ENCODE data around the gene CCDC148. TPM values are rescaled to one million over a fixed set of nuclear protein-coding genes. Genes with fewer than 3 reads are reported as not detected.
"Not testable (repeated sequence)": the region's sequence is repeated elsewhere in the genome, so short reads cannot be mapped to it uniquely, and the experiment has no call there.

Gene CCDC148
- total RNA-seq, 3 donors from 2014 or later, result 0.14 TPM; not detected in 2

DNA sequence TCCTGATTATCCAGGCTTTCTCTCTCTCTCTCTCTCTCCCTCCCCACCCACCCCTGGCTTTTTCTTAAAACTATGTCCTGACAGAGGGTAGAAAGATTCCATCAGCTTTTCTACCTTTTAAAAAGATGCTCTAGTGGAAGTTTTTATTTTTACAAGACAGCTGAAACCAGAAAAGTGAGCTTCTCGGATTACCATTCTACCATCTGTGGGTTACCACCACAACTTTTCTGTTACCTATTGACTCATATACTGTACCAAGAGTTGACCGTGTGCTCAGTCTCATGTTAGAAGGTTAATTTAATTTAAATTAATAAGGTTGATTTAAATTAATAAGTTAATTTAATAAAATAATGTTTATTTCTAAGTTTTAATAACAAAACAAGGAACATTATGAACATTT lies 217.3 kb downstream of the CCDC148 start:
- DNase-seq (no peak), ATAC-seq (no peak)
- H3K9me3 Mint-ChIP-seq, result no peaks in the 10 kb centered on the region
- no peaks in the 10 kb centered on the region for H3K36me3 Mint-ChIP-seq (ENCODE audit: insufficient read depth)
- H3K27me3 Mint-ChIP-seq (ENCODE audit: low read depth), result peaks cover 2% of the 10 kb centered on the region
- no peaks in the 10 kb centered on the region for H3K4me1 Mint-ChIP-seq (ENCODE audit: low read depth)
- H3K4me3 Mint-ChIP-seq, result no peak overlapping the region

DNA sequence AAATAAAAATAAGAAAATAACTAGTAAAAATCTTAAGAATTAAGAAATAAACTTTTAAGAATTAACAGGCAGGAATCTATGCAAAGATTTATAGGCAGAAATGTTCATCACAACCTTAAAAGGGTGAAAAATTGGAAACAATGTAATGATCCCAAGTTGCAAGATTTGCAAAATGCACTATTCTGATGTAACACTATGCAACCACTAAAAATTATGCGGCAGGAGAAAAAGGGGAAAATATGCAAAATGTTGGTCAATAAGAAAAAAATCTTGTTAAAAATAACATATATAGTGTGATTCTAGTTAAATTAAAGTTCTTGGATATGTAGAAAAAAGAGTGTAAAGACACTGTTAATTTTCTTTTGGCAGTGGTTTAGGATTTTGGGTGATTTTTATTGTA lies 222.1 kb downstream of the CCDC148 start:
- ATAC-seq (no peak), DNase-seq (no peak)
- H3K4me3 Mint-ChIP-seq, result no peak overlapping the region
- peaks cover 2% of the 10 kb centered on the region for H3K27me3 Mint-ChIP-seq (ENCODE audit: low read depth)
- no peaks in the 10 kb centered on the region for H3K9me3 Mint-ChIP-seq
- no peaks in the 10 kb centered on the region for H3K4me1 Mint-ChIP-seq (ENCODE audit: low read depth)
- H3K36me3 Mint-ChIP-seq (ENCODE audit: insufficient read depth), result no peaks in the 10 kb centered on the region

GRCh38 chr2:158232476-158232875 lies 224.1 kb downstream of the CCDC148 start:
- H3K4me3 Mint-ChIP-seq, result no peak overlapping the region
- no peaks in the 10 kb centered on the region for H3K9me3 Mint-ChIP-seq
- H3K4me1 Mint-ChIP-seq (ENCODE audit: low read depth), result no peaks in the 10 kb centered on the region
- H3K27me3 Mint-ChIP-seq (ENCODE audit: low read depth), result peaks cover 2% of the 10 kb centered on the region
- H3K36me3 Mint-ChIP-seq (ENCODE audit: insufficient read depth), result no peaks in the 10 kb centered on the region
- ATAC-seq, result no peak
- no peak for DNase-seq

DNA sequence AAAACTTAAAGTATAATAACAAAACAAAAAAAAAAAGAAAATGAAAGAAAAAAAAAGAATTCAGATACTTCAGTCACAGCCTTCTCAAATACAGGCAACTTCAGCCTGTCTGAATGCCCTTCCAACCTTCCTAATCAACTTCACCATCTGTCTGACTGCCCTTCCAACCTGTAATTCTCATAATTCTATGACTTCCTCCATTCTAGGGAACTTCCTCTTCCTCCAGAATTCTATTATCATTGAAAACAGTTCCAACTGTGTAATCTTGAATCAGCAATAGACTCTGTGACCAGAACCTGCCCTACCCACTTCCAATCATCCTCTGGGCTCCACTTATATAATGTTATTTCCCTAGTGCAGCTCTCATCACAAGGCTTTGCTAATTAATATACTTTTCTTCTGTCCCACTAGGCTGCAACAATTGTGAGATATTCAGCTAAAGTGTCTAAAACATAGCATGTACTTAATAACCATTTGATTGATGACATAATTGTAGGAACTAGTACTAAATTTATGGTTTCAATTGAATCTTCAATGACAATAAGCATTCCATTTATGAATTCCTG lies 227.5 kb downstream of the CCDC148 start:
- DNase-seq (no peak), ATAC-seq (no peak)
- no peaks in the 10 kb centered on the region for H3K4me1 Mint-ChIP-seq (ENCODE audit: low read depth)
- H3K4me3 Mint-ChIP-seq, result no peak overlapping the region
- H3K36me3 Mint-ChIP-seq (ENCODE audit: insufficient read depth), result no peaks in the 10 kb centered on the region
- no peaks in the 10 kb centered on the region for H3K9me3 Mint-ChIP-seq
- H3K27me3 Mint-ChIP-seq (ENCODE audit: low read depth), result peaks cover under 1% of the 10 kb centered on the region

DNA sequence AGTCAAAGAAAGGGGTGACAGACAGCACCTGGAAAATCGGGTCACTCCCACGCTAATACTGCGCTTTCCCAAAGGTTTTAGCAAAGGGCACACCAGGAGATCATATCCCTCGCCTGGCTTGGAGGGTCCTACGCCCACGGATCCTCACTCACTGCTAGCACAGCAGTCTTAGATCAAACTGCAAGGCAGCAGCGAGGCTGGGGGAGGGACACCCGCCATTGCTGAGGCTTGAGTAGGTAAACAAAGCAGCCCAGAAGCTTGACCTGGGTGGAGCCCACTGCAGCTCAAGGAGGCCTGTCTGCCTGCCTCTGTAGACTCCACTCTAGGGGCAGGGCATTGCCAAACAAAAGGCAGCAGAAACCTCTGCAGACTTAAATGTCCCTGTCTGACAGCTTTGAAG lies 233.5 kb downstream of the CCDC148 start:
- not testable (repeated sequence) for H3K4me1 Mint-ChIP-seq (ENCODE audit: low read depth); DNase-seq; H3K36me3 Mint-ChIP-seq (ENCODE audit: insufficient read depth); H3K27me3 Mint-ChIP-seq (ENCODE audit: low read depth); ATAC-seq; H3K9me3 Mint-ChIP-seq; H3K4me3 Mint-ChIP-seq

DNA sequence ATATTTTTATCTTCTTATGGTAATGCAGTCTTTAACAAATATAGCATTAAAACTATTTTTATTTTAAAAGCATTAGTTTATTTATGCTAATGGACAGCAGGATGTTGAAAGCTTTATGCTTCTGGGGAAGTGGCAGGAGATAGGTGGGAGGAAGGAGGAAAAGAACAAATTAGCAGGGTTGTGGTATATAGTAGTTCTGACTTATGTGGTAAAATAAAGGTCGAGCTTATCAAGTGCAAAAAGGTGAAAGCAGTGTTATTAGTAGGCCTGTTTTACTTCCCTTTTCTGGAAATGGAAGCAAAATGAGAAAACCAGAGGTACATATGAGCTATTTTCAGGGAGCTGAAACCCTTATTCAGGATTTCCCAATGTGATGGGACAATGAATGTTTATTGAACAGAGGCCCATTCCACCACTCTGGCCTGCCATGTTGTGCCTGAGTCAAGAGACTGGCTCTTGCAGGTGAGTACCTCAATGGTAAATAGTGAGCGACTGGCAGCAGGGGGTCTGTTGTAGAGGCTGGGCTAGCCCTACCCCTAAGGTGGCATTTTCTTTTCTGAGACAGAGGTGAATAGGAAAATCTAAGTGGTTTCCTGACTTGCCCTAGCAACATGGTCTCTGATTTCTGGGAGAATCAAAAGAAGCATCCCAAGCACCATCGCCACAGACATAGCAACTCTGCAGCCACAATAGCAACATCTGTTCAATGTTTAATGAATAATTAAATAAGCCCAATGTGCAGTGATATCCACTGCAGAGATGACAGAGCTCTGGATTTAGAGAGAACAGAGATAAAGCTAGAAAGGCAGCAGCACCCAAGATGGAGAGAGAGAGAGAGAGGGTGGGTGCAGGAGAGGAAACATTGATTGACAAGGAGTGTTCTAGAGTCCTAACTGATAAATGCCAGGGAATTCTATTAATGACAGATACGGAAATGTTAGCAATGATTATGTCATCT lies 235.2 kb downstream of the CCDC148 start:
- DNase-seq (no peak), ATAC-seq (no peak)
- H3K36me3 Mint-ChIP-seq (ENCODE audit: insufficient read depth), result no peaks in the 10 kb centered on the region
- peaks cover 10% of the 10 kb centered on the region for H3K27me3 Mint-ChIP-seq (ENCODE audit: low read depth)
- no peak overlapping the region for H3K4me3 Mint-ChIP-seq
- H3K9me3 Mint-ChIP-seq, result no peaks in the 10 kb centered on the region
- H3K4me1 Mint-ChIP-seq (ENCODE audit: low read depth), result no peaks in the 10 kb centered on the region

GRCh38 chr2:158217593-158217992 lies 239.0 kb downstream of the CCDC148 start:
- Mint-ChIP-seq H3K4me3 (no peak overlapping the region), H3K36me3 (ENCODE audit: insufficient read depth) (no peaks in the 10 kb centered on the region), H3K27me3 (ENCODE audit: low read depth) (peaks cover 3% of the 10 kb centered on the region), H3K4me1 (ENCODE audit: low read depth) (peaks cover 6% of the 10 kb centered on the region), H3K9me3 (no peaks in the 10 kb centered on the region)
- DNase-seq (no peak), ATAC-seq (no peak)

- no peaks in the 10 kb centered on the region for H3K36me3 Mint-ChIP-seq (ENCODE audit: insufficient read depth)
- H3K27me3 Mint-ChIP-seq (ENCODE audit: low read depth), result peaks cover 2% of the 10 kb centered on the region
- H3K4me1 Mint-ChIP-seq (ENCODE audit: low read depth), result peaks cover 6% of the 10 kb centered on the region
- ATAC-seq, result no peak
- no peaks in the 10 kb centered on the region for H3K9me3 Mint-ChIP-seq
- no peak for DNase-seq
- no peak overlapping the region for H3K4me3 Mint-ChIP-seq
These were observed 242.1 kb downstream of the CCDC148 start for GRCh38 chr2:158214431-158214830.

DNA sequence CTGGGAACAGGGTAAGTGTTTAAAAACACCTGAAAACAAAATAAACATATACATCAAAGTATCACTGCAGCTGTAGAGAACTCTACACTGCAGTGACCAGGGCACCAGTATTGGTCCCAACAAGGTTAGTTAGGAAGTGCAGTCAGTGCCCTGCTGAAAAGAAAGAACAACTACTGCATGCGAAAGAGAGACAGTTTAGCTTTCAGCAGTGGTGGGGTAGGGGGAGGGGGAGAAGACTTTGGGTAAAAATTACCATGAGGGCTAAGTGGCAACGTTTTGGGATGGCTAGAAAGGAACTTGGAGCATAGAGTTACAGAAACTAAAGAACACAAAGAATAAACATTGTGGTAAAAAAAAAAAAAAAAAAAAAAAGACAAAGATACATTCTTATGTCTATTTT lies 242.8 kb downstream of the CCDC148 start:
- Mint-ChIP-seq H3K9me3 (no peaks in the 10 kb centered on the region), H3K4me1 (ENCODE audit: low read depth) (peaks cover 6% of the 10 kb centered on the region), H3K36me3 (ENCODE audit: insufficient read depth) (no peaks in the 10 kb centered on the region), H3K4me3 (no peak overlapping the region), H3K27me3 (ENCODE audit: low read depth) (peaks cover 2% of the 10 kb centered on the region)
- DNase-seq, result no peak
- no peak for ATAC-seq

GRCh38 chr2:158212301-158212700 lies 244.3 kb downstream of the CCDC148 start:
- Mint-ChIP-seq H3K9me3 (no peaks in the 10 kb centered on the region), H3K36me3 (ENCODE audit: insufficient read depth) (no peaks in the 10 kb centered on the region), H3K27me3 (ENCODE audit: low read depth) (peaks cover 2% of the 10 kb centered on the region)

DNA sequence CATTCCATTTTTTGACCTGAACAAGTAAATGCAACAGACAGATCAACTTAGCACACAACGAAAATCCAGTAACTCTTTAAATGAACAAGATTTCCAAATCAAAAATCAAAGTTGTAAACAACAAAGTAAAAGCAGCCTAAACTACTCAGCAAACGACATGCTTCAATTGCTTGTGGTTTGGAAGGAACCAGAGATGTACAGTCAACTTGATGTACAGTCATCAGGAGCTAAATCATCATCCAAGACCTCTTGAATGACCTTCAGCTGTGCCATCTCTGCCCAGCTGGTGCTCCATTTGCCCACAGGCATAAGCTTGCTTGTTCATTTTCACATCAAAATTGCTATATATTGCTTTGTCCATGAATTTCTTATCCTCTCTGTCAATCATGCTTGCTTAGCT lies 245.1 kb downstream of the CCDC148 start:
- DNase-seq (no peak), ATAC-seq (no peak)
- Mint-ChIP-seq H3K27me3 (ENCODE audit: low read depth) (peaks cover 2% of the 10 kb centered on the region), H3K4me3 (no peak overlapping the region), H3K36me3 (ENCODE audit: insufficient read depth) (no peaks in the 10 kb centered on the region), H3K9me3 (no peaks in the 10 kb centered on the region), H3K4me1 (ENCODE audit: low read depth) (peaks cover 6% of the 10 kb centered on the region)

More at GRCh38 chr2:158212301-158212700, 244.3 kb downstream of the CCDC148 start:
- Mint-ChIP-seq H3K4me1 (ENCODE audit: low read depth) (peaks cover 6% of the 10 kb centered on the region), H3K4me3 (no peak overlapping the region)
- ATAC-seq, result no peak
- DNase-seq, result no peak

GRCh38 chr2:158207354-158207753 lies 249.2 kb downstream of the CCDC148 start:
- peaks cover 6% of the 10 kb centered on the region for H3K27me3 Mint-ChIP-seq (ENCODE audit: low read depth)
- H3K4me3 Mint-ChIP-seq, result no peak overlapping the region
- no peak for DNase-seq
- H3K36me3 Mint-ChIP-seq (ENCODE audit: insufficient read depth), result no peaks in the 10 kb centered on the region
- H3K9me3 Mint-ChIP-seq, result no peaks in the 10 kb centered on the region
- ATAC-seq, result no peak
- H3K4me1 Mint-ChIP-seq (ENCODE audit: low read depth), result no peaks in the 10 kb centered on the region

DNA sequence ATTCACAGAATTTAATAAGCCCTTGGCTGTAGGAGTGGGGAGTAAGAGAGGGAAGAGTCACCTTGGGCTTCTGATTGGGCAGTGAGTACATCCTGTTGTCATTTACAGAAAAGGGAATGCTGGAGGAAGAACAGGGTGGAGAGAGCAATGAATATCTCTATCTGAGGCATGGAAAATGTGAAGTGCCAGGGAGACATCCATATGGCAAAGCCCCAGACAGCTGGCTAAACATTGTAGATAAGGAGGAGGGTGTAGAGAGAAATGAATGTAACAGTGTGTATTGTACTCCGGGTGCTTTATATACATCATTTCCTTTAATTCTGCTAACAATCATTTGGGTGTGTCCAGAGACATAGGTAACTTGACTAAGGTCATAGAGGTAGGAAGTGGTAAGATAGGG lies 251.3 kb downstream of the CCDC148 start:
- DNase-seq (no peak), ATAC-seq (no peak)
- H3K27me3 Mint-ChIP-seq (ENCODE audit: low read depth), result peaks cover 5% of the 10 kb centered on the region
- no peaks in the 10 kb centered on the region for H3K36me3 Mint-ChIP-seq (ENCODE audit: insufficient read depth)
- H3K9me3 Mint-ChIP-seq, result no peaks in the 10 kb centered on the region
- no peak overlapping the region for H3K4me3 Mint-ChIP-seq
- no peaks in the 10 kb centered on the region for H3K4me1 Mint-ChIP-seq (ENCODE audit: low read depth)

GRCh38 chr2:158204741-158205165 lies 251.8 kb downstream of the CCDC148 start:
- Mint-ChIP-seq H3K27me3 (ENCODE audit: low read depth) (peaks cover 5% of the 10 kb centered on the region), H3K9me3 (no peaks in the 10 kb centered on the region), H3K4me1 (ENCODE audit: low read depth) (no peaks in the 10 kb centered on the region), H3K4me3 (no peak overlapping the region), H3K36me3 (ENCODE audit: insufficient read depth) (no peaks in the 10 kb centered on the region)
- DNase-seq (no peak), ATAC-seq (no peak)

Data from activated T-cell treated with anti-CD3 and anti-CD28 coated beads, Interleukin-2, amount 50 U/mL, for 4 hours (primary cell).